ENCODE data around the gene CAPRIN1.
"Not testable (repeated sequence)": the region's sequence is repeated elsewhere in the genome, so short reads cannot be mapped to it uniquely, and the experiment has no call there.

Gene CAPRIN1

GRCh38 chr11:34084637-34085036, 33.1 kb downstream of the CAPRIN1 start:
- Histone ChIP-seq H3K36me3 (ENCODE audit: control insufficient read depth, insufficient read depth, low read length) (no peaks in the 10 kb centered on the region), H3K79me2 (peaks cover 4% of the 10 kb centered on the region), H2AFZ (no peak overlapping the region), H3K27ac (no peak overlapping the region), H3K4me2 (ENCODE audit: low read length) (no peak overlapping the region), H3K4me3 (ENCODE audit: low read depth, low read length) (no peak overlapping the region), H3K4me1 (peaks cover 4% of the 10 kb centered on the region), H3K9ac (no peak overlapping the region), H3K9me3 (ENCODE audit: control insufficient read depth, low read length) (no peaks in the 10 kb centered on the region), H3K27me3 (ENCODE audit: control insufficient read depth, insufficient read depth, low read length) (no peaks in the 10 kb centered on the region)
- TF ChIP-seq, protein P1, sequence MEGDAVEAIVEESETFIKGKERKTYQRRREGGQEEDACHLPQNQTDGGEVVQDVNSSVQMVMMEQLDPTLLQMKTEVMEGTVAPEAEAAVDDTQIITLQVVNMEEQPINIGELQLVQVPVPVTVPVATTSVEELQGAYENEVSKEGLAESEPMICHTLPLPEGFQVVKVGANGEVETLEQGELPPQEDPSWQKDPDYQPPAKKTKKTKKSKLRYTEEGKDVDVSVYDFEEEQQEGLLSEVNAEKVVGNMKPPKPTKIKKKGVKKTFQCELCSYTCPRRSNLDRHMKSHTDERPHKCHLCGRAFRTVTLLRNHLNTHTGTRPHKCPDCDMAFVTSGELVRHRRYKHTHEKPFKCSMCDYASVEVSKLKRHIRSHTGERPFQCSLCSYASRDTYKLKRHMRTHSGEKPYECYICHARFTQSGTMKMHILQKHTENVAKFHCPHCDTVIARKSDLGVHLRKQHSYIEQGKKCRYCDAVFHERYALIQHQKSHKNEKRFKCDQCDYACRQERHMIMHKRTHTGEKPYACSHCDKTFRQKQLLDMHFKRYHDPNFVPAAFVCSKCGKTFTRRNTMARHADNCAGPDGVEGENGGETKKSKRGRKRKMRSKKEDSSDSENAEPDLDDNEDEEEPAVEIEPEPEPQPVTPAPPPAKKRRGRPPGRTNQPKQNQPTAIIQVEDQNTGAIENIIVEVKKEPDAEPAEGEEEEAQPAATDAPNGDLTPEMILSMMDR (IDR thresholded peaks at IDR 0.05): no peak

GRCh38 chr11:34086554-34087283, 35.2 kb downstream of the CAPRIN1 start:
- no peak overlapping the region for H3K27ac ChIP-seq
- no peaks in the 10 kb centered on the region for H3K36me3 ChIP-seq (ENCODE audit: control insufficient read depth, insufficient read depth, low read length)
- H3K4me3 ChIP-seq (ENCODE audit: low read depth, low read length): no peak overlapping the region

DNA sequence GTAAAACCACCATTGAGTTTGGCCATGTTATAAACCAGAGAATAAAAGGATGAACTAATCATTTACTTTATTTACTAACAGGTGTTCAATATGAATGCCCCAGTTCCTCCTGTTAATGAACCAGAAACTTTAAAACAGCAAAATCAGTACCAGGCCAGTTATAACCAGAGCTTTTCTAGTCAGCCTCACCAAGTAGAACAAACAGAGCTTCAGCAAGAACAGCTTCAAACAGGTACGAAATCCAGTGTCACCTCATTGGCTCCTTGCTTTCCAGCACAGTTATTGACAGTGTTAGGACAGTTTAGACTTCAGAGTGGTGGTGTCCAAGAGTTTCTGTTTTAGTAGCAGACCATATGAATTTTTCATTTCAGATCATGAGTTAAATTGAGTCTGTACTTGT, 40.3 kb downstream of the CAPRIN1 start:
- Histone ChIP-seq H3K36me3 (ENCODE audit: control insufficient read depth, insufficient read depth, low read length) (no peaks in the 10 kb centered on the region), H3K27me3 (ENCODE audit: control insufficient read depth, insufficient read depth, low read length) (no peaks in the 10 kb centered on the region), H3K9ac (no peak overlapping the region), H3K79me2 (no peaks in the 10 kb centered on the region), H3K4me2 (ENCODE audit: low read length) (no peak overlapping the region), H2AFZ (no peak overlapping the region), H3K9me3 (ENCODE audit: control insufficient read depth, low read length) (no peaks in the 10 kb centered on the region), H3K4me1 (no peaks in the 10 kb centered on the region), H3K27ac (no peak overlapping the region), H3K4me3 (ENCODE audit: low read depth, low read length) (no peak overlapping the region)
- TF ChIP-seq, protein P1 (IDR thresholded peaks at IDR 0.05): no peak

More at GRCh38 chr11:34086554-34087283, 35.2 kb downstream of the CAPRIN1 start:
- H3K27me3 ChIP-seq (ENCODE audit: control insufficient read depth, insufficient read depth, low read length): no peaks in the 10 kb centered on the region
- TF ChIP-seq, protein P1 (IDR thresholded peaks at IDR 0.05): no peak
- H3K4me1 ChIP-seq: peaks cover 4% of the 10 kb centered on the region
- no peaks in the 10 kb centered on the region for H3K9me3 ChIP-seq (ENCODE audit: control insufficient read depth, low read length)
- H2AFZ ChIP-seq: no peak overlapping the region
- no peak overlapping the region for H3K9ac ChIP-seq
- H3K4me2 ChIP-seq (ENCODE audit: low read length): no peak overlapping the region
- H3K79me2 ChIP-seq: peaks cover 4% of the 10 kb centered on the region

DNA sequence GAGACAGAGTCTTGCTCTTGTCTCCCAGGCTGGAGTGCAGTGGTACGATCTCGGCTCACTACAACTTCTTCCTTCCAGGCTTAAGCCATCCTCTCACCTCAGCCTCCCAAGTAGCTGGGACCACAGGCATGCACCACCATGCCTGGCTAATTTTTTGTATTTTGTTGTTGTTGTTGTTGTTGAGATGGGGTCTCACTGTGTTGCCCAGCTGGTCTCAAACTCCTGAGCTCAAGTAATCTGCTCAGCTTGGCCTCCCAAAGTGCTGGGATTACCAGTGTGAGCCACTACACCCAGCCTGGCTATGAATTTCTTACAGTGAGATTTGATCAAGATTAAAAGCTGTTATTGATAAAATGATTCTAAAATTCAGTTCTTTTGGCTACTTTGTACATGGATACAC, 43.4 kb downstream of the CAPRIN1 start:
- H3K4me1 ChIP-seq; H2AFZ ChIP-seq; H3K36me3 ChIP-seq (ENCODE audit: control insufficient read depth, insufficient read depth, low read length); H3K9me3 ChIP-seq (ENCODE audit: control insufficient read depth, low read length); H3K4me2 ChIP-seq (ENCODE audit: low read length); H3K27ac ChIP-seq; H3K27me3 ChIP-seq (ENCODE audit: control insufficient read depth, insufficient read depth, low read length); H3K9ac ChIP-seq; H3K79me2 ChIP-seq; H3K4me3 ChIP-seq (ENCODE audit: low read depth, low read length): not testable (repeated sequence)

GRCh38 chr11:34098813-34099212, 47.3 kb downstream of the CAPRIN1 start:
- H3K9me3 ChIP-seq (ENCODE audit: control insufficient read depth, low read length): no peaks in the 10 kb centered on the region
- TF ChIP-seq, protein P1 (IDR thresholded peaks at IDR 0.05): no peak
- no peak overlapping the region for H3K4me2 ChIP-seq (ENCODE audit: low read length)
- H3K4me3 ChIP-seq (ENCODE audit: low read depth, low read length): no peak overlapping the region
- H3K36me3 ChIP-seq (ENCODE audit: control insufficient read depth, insufficient read depth, low read length): no peaks in the 10 kb centered on the region
- no peaks in the 10 kb centered on the region for H3K79me2 ChIP-seq
- no peak overlapping the region for H3K27ac ChIP-seq
- no peak overlapping the region for H2AFZ ChIP-seq
- no peaks in the 10 kb centered on the region for H3K4me1 ChIP-seq
- H3K9ac ChIP-seq: no peak overlapping the region
- H3K27me3 ChIP-seq (ENCODE audit: control insufficient read depth, insufficient read depth, low read length): no peaks in the 10 kb centered on the region
